AML-193 (cell line): ENCODE measurements around the gene SART3.
"Not testable (repeated sequence)": the region's sequence is repeated elsewhere in the genome, so short reads cannot be mapped to it uniquely, and the experiment has no call there.

Source experiments
- DNase-seq, 2 experiments: peaks; one replicate each; lab custom pipeline; 2025; lab: John Stamatoyannopoulos, UW

Gene SART3

GRCh38 chr12:108563136-108563803 lies 2.3 kb upstream of the SART3 start:
- peak; percentile 75 to 87 for DNase-seq

DNA sequence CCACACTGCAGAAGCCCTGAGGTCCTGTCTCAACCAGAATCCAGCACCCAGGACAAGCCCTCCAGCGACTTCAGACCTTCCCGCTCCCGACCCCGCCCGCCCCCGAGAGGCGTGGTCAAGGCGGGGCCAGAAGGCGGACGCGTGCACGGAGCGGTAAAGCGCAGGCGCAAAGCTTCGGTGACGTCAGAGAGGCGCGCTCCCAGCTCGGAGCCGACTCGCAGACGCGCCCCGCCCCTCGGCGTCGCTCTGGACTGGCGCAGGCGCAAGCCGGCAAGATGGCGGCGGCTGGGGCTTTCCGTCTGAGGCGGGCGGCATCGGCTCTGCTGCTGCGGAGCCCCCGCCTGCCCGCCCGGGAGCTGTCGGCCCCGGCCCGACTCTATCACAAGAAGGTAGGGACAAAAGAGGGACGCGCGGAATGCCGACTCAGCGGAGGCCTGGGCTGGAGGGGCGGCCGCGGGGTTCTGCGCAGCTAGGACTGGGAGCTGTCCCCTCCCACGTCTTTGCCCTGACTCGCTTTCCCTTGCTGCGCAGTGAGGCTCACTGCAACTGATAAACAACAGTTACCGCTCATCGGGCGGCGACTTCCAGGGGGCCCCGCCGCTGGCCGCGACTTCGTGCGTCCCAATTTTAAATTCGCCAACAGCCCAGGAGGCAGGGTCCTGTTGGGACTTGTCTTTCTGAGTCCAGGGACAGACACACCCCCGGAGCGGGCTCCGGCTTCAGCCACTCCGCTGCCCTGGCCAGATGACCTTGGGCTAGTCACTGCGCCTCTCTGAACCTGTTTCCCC lies 1.6 kb upstream of the SART3 start, which contains the start of gene ISCU:
TSS of gene ISCU (plus strand) at position 249 of the 788 bp plus-strand sequence. CDS start at position 276, 27 bp downstream.
- peak; percentile 87 to 89 for DNase-seq

GRCh38 chr12:108561852-108562347 lies 927 bp upstream of the SART3 start:
- DNase-seq, result no peak

DNA sequence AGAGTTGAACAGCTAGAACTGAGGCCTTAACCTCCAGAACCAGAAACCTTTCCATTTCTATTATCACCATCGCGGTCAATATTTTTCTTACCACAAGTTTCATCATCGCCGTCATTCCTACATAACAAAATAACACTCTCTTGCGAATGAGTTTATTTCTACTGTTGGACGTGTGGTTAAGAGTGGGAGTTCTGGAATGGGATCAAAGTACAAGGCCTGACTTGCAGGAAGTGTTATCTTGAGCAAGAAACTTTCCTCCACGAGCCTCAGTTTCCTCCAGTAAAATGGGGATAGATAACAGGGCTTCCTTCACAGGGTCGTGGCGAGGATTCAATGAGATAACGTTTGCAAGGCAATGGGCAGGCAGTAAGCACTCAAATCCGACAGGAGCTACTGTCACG lies 652 bp downstream of the SART3 start:
- peak; percentile 14 to 25 for DNase-seq

GRCh38 chr12:108559748-108560147 lies 1.2 kb downstream of the SART3 start:
- no peak for DNase-seq

GRCh38 chr12:108559007-108559655 lies 1.8 kb downstream of the SART3 start:
- no peak for DNase-seq

GRCh38 chr12:108555383-108555782 lies 5.6 kb downstream of the SART3 start:
- DNase-seq, result not testable (repeated sequence)

- no peak for DNase-seq
Observed at GRCh38 chr12:108553799-108554198, 7.2 kb downstream of the SART3 start.

DNA sequence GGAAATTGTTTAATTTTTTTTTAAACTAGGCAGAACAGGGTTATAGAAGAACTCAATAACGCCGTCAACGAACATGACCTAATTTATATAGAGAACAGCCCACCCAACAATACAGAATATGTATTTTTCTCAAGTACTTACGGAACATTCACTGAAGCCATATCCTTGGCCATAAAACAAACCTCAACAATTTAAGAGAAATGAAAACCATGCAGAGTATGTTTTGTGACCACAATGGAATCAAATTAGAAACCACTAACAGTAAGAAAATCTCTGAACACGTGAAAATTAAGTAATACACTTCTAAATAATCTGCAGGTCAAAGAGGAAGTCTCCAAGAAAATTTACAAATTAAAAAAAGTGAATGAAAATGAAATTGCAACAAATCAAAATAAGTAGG lies 9.4 kb downstream of the SART3 start:
- DNase-seq, result peak in 1 of 2 experiments; percentile 8

DNA sequence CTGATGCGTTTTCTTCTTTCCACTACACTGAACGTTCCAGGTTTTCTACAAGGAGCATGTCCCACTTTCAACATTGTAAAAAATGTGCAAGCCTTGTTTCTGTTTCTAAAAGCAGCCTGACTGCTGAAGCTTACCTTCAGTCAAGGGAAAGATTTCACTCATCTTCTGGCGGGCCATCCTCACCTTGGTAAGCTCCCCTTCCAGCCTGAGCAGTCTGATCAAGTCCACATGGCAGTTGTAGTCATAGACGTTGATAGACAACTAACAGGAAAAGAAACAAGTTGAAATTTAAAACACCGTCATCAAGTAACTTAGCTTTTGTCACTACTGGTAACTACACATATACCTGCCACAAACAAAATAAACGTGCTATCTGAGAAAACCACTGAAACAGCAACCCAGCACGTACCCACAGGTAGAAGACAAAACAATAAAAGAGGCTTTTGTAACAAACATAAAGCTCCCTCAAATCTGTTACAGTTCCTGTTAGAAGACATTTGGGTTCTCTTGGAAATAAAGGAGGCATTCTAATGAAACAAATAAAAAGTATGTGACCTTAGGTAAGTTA lies 11.9 kb downstream of the SART3 start:
- no peak for DNase-seq

DNA sequence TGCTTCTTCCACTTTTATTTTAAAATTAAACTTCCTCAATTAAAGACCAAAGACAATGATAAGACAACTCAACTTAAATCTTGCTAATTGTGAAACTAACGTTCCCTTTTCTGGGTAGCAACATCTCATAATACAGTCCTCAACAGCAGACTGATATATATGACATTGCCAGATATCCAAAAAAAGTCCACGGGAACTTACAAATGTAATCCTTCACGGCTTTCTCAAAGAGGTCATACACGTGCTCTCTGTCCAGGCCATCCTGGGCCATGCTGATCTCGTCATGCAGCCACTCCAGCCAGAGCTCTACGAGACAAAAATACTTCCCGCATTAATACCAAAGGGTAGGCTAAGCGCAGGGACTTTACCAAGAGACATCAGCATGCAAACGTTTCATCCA lies 13.3 kb downstream of the SART3 start:
- no peak for DNase-seq

DNA sequence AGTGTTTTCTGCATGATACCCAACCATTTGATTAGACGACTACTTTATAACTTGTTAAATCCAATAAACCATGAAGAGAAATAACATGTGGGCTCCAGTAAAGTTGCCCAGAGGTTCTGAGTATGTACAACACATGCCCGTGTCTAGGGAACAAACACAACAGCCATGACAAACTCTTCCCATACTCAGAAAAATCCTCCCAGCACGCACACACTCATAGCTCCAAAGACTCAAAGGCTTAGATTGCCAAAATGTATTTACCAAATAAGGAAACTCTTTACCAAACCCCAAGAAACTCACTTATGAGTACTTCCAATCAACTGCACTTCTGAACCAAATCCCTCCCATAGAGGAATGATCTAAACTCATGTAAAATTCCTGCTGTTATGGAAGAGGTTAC lies 17.3 kb downstream of the SART3 start:
- no peak for DNase-seq

GRCh38 chr12:108542320-108542719 lies 18.7 kb downstream of the SART3 start:
- no peak for DNase-seq

- DNase-seq, result no peak
Observed at GRCh38 chr12:108538616-108539195, 22.3 kb downstream of the SART3 start.

- DNase-seq, result no peak
Observed at GRCh38 chr12:108538146-108538545, 22.8 kb downstream of the SART3 start.

- DNase-seq, result no peak
Observed at GRCh38 chr12:108531929-108532848, 28.8 kb downstream of the SART3 start.

- no peak for DNase-seq
Observed at GRCh38 chr12:108530161-108530560, 30.8 kb downstream of the SART3 start.

GRCh38 chr12:108527166-108527496 lies 33.8 kb downstream of the SART3 start:
- DNase-seq, result no peak

DNA sequence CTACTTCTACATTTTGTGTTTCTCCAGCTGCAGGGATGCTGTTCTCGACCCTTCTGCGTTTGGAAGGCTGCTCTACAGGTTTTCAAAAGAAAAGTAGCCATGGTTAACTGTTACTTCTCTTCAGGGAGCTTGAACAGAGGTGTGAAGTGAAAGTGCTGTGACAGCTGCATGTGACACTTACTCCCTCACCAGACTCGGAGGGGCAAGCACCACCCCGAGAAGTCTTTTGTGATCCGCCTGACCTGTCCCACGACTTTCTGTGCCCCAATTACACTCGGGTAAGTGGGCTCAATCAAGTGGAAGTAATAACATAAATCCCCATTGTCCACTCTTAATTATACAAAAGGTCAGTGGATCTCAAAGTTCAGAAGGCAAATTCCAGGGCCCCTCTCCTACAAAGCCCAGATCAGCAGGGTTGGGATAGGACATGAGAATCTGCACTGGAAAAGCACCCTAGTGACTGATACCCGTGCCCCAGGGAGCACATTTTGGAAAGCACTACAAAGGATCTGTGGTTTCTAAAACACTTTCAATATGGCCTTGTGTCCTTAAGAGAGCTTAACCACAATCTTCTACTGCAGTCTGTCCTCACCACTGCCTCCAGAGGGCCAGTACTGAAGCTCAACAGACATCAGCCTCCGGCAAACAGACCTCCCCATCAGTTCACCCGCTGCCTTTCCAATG lies 34.3 kb downstream of the SART3 start:
- DNase-seq, result no peak

DNA sequence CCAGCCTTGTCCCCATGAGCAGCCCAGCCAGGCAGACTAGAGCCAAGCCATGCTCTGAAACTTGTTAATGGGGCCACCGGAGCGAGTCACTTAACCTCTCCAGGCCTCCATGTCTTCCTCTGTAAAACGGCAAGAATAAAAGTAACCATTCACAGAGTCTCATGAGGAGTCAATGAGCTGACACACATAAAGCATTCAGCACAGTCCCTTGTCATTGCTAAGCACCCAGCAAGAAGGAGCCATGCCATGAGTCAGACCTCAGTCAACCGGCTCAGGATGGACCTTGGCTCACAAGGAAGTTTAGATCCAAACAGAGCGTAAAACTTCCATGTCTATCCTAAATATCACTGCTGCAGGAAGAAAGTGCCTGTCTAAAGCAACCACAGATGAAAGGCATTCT lies 35.3 kb downstream of the SART3 start:
- no peak for DNase-seq
